ENCODE data around the gene HK1. TPM values are rescaled to one million over a fixed set of nuclear protein-coding genes. Genes with fewer than 3 reads are reported as not detected.

The HK1 gene
- total and polyA plus RNA-seq, 4 donors: 1.8 to 166 (median 7.4) TPM

- Histone ChIP-seq H3K9me3 (ENCODE audit: control insufficient read depth in 4 of 4, low read length in 3 of 4) (no peaks in the 10 kb centered on the region), H3K9ac (ENCODE audit: low read depth in 1 of 2, low read length in 2 of 2) (no peak overlapping the region), H3K27me3 (ENCODE audit: control insufficient read depth in 4 of 4, insufficient read depth in 4 of 4, low read length in 3 of 4) (no peaks in the 10 kb centered on the region), H3K36me3 (ENCODE audit: control insufficient read depth in 4 of 4, insufficient read depth in 3 of 4, low read depth in 1 of 4, low read length in 3 of 4) (peaks cover 0 to 4% (median 0%) of the 10 kb centered on the region in 4 donors), H3K4me1 (ENCODE audit: control insufficient read depth in 4 of 4, insufficient read depth in 4 of 4, low read length in 3 of 4) (peaks cover 0 to 4% (median 2%) of the 10 kb centered on the region in 4 donors), H3K27ac (ENCODE audit: low read depth in 1 of 2, low read length in 2 of 2) (no peak overlapping the region), H3K4me3 (ENCODE audit: low read depth in 1 of 3, low read length in 3 of 3) (no peak overlapping the region)
- TF ChIP-seq TAF1 (conservative IDR thresholded peaks at IDR 0.05): no peak
- TF ChIP-seq RAD21 (IDR thresholded peaks at IDR 0.05): no peak
- TF ChIP-seq RXRA (IDR thresholded peaks at IDR 0.05): no peak
- TF ChIP-seq HNF4G (IDR thresholded peaks at IDR 0.05): no peak
- TF ChIP-seq CTCF (IDR thresholded peaks at IDR 0.05; ENCODE audit: low read depth, low read length, missing input control): no peak
- no peak for TF ChIP-seq MAX (IDR thresholded peaks at IDR 0.05)
- no peak for TF ChIP-seq EGR1 (IDR thresholded peaks at IDR 0.05; ENCODE audit: low read depth in 2 of 2)
- TF ChIP-seq FOXA1 (IDR thresholded peaks at IDR 0.05): no peak
- TF ChIP-seq REST (IDR thresholded peaks at IDR 0.05): no peak
- no peak for TF ChIP-seq FOXA2 (IDR thresholded peaks at IDR 0.05)
- TF ChIP-seq SP1 (IDR thresholded peaks at IDR 0.05): no peak
- no peak for TF ChIP-seq HNF4A (conservative IDR thresholded peaks at IDR 0.05)
- no peak for TF ChIP-seq ZBTB33 (IDR thresholded peaks at IDR 0.05)
- TF ChIP-seq GABPA (IDR thresholded peaks at IDR 0.05 in 1 of 2, conservative IDR thresholded peaks at IDR 0.05 in 1 of 2): no peak
- TF ChIP-seq JUND (IDR thresholded peaks at IDR 0.05): no peak
- TF ChIP-seq YY1 (IDR thresholded peaks at IDR 0.05): no peak
- no peak for TF ChIP-seq ATF3 (IDR thresholded peaks at IDR 0.05)
- TF ChIP-seq NR2F2 (IDR thresholded peaks at IDR 0.05): no peak
- DNase-seq (ENCODE audit: low spot score): no peak
- WGBS: 86% methylated on average over 10 of the region's 10 CpGs
Observed at GRCh38 chr10:69404786-69405185, 126.5 kb downstream of the HK1 start.

Data from liver (tissue), 9 donors.